ENCODE results near the gene KLHL42. TPM values are rescaled to one million over a fixed set of nuclear protein-coding genes. Genes with fewer than 3 reads are reported as not detected.

Gene KLHL42
- total RNA-seq, 1 experiment from 2014 or later, result 21.5 TPM

DNA sequence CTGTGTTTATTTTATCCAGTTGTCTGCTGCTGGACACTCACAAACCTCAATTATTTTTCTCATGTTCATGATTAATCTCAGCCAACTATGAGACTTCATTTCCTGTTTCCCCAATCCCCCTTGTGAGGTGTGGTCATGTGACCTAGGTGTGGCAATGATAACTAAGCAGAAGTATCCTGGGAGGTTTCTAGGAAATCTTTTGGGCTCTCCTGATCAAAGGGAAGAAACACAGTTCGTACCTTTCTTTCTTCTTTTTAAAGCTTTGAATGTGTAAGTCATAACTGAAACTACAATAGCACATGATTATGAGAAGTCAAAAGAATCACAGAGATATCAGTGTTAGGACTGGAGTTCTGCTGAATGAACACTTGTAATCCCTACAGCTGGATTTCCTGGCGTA is 34.4 kb downstream of the KLHL42 start:
- H3K9me2 ChIP-seq (ENCODE audit: insufficient read depth), result no peaks in the 10 kb centered on the region
- H3K36me3 ChIP-seq (ENCODE audit: control insufficient read depth in 1 of 2, insufficient read depth in 2 of 2, low read length in 2 of 2), result no peaks in the 10 kb centered on the region
- no peaks in the 10 kb centered on the region for H3K9me3 ChIP-seq (ENCODE audit: control insufficient read depth in 1 of 2, insufficient read depth in 1 of 2, low read depth in 1 of 2, low read length in 2 of 2)
- no peak overlapping the region for H3K4me2 ChIP-seq (ENCODE audit: low read length)
- intact Hi-C loops (cut with micrococcal nuclease), result no loop called here
- no peaks in the 10 kb centered on the region for H3K79me2 ChIP-seq (ENCODE audit: insufficient read depth, low read length)
- no TSS peak for BruUV-seq (replicated peaks)
- H3K4me3 ChIP-seq (replicated peaks in 1 of 2; ENCODE audit: low read depth in 1 of 2, low read length in 2 of 2), result no peak overlapping the region
- ChIA-PET POLR2A (no interaction called here), RAD21 (ENCODE audit: low non-redundant PET in 1 of 2, low total read pairs in 2 of 2, uncharacterized antibody in 2 of 2, unreplicated experiment in 2 of 2) (no interaction called here), CTCF (no interaction called here)
- H3K27ac ChIP-seq (ENCODE audit: low read depth, low read length), result no peak overlapping the region
- H3K27me3 ChIP-seq (ENCODE audit: insufficient read depth, low read length), result no peaks in the 10 kb centered on the region
- no peaks in the 10 kb centered on the region for H4K20me1 ChIP-seq (ENCODE audit: insufficient read depth)
- no peak overlapping the region for H3K9ac ChIP-seq (ENCODE audit: low read length)
- no peaks in the 10 kb centered on the region for H3K4me1 ChIP-seq (ENCODE audit: control insufficient read depth in 1 of 2, insufficient read depth in 2 of 2, low read length in 2 of 2)
- ATAC-seq, result no peak
- peak overlapping the region; percentile 8 for H2AFZ ChIP-seq (ENCODE audit: low read depth, low read length, poor library complexity, severe bottlenecking)
- no peak for DNase-seq (ENCODE audit: low read depth, low spot score)
- TF ChIP-seq, protein P1, sequence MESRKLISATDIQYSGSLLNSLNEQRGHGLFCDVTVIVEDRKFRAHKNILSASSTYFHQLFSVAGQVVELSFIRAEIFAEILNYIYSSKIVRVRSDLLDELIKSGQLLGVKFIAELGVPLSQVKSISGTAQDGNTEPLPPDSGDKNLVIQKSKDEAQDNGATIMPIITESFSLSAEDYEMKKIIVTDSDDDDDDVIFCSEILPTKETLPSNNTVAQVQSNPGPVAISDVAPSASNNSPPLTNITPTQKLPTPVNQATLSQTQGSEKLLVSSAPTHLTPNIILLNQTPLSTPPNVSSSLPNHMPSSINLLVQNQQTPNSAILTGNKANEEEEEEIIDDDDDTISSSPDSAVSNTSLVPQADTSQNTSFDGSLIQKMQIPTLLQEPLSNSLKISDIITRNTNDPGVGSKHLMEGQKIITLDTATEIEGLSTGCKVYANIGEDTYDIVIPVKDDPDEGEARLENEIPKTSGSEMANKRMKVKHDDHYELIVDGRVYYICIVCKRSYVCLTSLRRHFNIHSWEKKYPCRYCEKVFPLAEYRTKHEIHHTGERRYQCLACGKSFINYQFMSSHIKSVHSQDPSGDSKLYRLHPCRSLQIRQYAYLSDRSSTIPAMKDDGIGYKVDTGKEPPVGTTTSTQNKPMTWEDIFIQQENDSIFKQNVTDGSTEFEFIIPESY (IDR thresholded peaks at IDR 0.05; ENCODE audit: extremely low read depth, insufficient replicate concordance, low read length), result no peak

DNA sequence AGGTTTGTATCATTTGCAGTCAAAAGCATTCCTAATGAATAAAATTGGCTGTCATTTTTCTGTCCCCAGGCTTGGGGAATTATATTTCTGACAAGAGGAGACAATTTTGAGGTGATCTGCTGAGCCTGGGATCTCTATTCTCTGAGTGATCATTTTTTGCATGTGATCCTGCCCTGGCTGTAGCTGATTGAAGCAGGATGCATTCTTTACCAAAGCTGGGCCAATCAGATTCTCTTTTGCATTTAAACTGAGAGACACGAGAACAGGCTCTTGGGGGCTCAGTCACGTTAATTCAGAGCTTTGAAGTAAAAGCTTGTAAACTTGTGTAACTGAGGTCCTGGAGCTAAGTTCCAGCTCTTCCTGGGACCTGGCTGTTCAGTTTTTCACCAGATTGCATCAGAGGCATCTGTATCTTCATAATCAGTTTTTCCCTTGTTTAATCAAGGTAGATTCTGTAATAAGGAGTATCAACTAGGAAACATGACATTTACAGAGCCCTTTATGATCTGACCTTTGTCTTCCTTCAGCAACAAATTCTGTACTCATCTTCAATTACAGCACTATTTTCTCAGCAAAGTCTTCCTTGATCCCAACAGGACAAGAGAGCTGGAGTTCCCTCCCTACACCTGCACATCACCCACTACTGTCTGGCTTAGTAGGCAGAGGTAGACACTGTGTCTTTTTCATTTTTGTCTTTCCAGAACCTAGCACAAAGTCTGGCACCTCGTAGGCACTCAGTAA is 35.0 kb downstream of the KLHL42 start:
- BruUV-seq (replicated peaks), result no TSS peak
- Histone ChIP-seq H3K4me3 (replicated peaks in 1 of 2; ENCODE audit: low read depth in 1 of 2, low read length in 2 of 2) (no peak overlapping the region), H4K20me1 (ENCODE audit: insufficient read depth) (no peaks in the 10 kb centered on the region), H3K27ac (ENCODE audit: low read depth, low read length) (no peak overlapping the region), H3K4me1 (ENCODE audit: control insufficient read depth in 1 of 2, insufficient read depth in 2 of 2, low read length in 2 of 2) (no peaks in the 10 kb centered on the region), H2AFZ (ENCODE audit: low read depth, low read length, poor library complexity, severe bottlenecking) (peak overlapping the region; percentile 8), H3K9me2 (ENCODE audit: insufficient read depth) (no peaks in the 10 kb centered on the region), H3K27me3 (ENCODE audit: insufficient read depth, low read length) (no peaks in the 10 kb centered on the region), H3K36me3 (ENCODE audit: control insufficient read depth in 1 of 2, insufficient read depth in 2 of 2, low read length in 2 of 2) (no peaks in the 10 kb centered on the region), H3K9me3 (ENCODE audit: control insufficient read depth in 1 of 2, insufficient read depth in 1 of 2, low read depth in 1 of 2, low read length in 2 of 2) (no peaks in the 10 kb centered on the region), H3K4me2 (ENCODE audit: low read length) (no peak overlapping the region), H3K79me2 (ENCODE audit: insufficient read depth, low read length) (no peaks in the 10 kb centered on the region), H3K9ac (ENCODE audit: low read length) (no peak overlapping the region)
- CTCF ChIA-PET, result no interaction called here
- RAD21 ChIA-PET (ENCODE audit: low non-redundant PET in 1 of 2, low total read pairs in 2 of 2, uncharacterized antibody in 2 of 2, unreplicated experiment in 2 of 2), result no interaction called here
- DNase-seq (ENCODE audit: low read depth, low spot score) (no peak), ATAC-seq (no peak)
- POLR2A ChIA-PET, result no interaction called here
- intact Hi-C loops (cut with micrococcal nuclease), result no loop called here
- no peak for TF ChIP-seq POLR2A (IDR thresholded peaks at IDR 0.05; ENCODE audit: borderline replicate concordance, extremely low read depth, insufficient read depth, insufficient read length)
- TF ChIP-seq JUND (IDR thresholded peaks at IDR 0.05), result no peak
- TF ChIP-seq CEBPB (IDR thresholded peaks at IDR 0.05; ENCODE audit: low read depth), result peak; percentile 64
- peak; percentile 47 for TF ChIP-seq TCF7L2 (IDR thresholded peaks at IDR 0.05; ENCODE audit: borderline replicate concordance, extremely low read depth, insufficient read depth, insufficient read length)

All from HCT116 (cell line).